ENCODE results near the gene ADGRL3.
"Not testable (repeated sequence)": the region's sequence is repeated elsewhere in the genome, so short reads cannot be mapped to it uniquely, and the experiment has no call there.

Gene ADGRL3

DNA sequence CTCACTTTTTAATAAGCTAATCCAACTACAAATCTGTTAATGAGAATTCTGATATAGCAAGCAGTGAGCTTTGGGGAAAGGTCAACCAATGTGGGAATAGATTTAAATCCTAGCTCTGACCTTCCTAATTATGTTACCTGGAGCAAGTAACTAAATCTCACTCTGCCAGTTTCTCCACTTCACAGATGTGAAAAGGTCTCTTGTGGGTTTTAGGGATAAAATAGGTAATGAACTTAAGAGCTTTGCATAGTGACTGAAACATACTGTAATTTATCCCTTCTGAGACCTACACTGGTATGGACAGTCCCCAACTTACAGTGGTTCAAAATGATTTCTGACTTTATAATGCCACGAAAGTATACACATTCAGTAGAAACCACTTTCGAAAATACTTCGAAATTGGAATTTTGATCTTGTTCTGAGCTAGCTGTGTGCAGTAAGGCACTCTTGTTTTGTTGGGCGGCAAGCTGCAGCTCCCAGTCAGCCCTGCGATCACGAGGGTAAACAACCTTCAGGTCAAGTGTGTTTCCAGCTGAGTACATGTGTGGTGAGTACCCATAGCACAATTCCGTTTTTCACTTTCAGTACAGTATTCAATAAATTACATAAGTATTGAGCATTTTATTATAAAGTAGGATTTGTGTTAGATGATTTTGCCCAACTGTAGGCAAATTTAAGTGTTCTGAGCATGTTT, 93.7 kb downstream of the ADGRL3 start:
- DNase-seq = no peak

DNA sequence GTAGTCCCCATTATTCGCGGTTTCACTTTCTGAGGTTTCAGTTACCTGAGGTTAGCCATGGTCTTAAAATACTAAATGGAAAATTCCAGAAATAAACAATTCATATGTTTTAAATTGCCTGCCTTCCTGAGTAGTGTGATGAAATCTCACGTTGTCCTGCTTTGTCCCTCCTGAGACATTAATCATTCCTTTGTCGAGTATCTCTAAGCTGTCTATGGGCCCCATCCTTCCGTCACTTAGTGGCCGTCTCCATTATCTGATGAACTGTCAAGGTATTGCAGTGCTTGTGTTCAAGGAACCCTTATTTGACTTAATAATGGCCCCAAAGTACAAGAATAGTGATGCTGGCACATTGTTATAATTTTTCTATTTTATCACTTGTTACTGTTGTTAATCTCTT, 94.8 kb downstream of the ADGRL3 start:
- DNase-seq = no peak

DNA sequence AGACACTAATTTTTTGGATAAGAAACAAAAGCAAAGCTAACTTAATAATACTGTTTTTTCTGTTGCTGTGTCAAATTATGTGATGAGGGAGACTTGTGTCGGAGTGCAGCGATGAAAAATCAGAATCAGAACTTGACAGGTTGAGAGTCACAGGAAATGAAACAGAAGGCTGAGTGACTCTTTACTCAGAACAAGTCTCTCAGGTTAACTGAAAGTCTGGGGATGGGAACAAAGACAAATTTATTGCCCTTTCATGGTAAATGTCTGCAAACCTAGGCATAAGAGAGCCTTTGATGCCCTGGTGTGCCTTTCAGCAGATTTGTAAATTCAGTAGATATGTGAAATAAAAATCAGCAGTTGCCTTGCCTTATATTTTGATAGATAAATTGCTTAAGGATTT, 96.0 kb downstream of the ADGRL3 start:
- DNase-seq = no peak

DNA sequence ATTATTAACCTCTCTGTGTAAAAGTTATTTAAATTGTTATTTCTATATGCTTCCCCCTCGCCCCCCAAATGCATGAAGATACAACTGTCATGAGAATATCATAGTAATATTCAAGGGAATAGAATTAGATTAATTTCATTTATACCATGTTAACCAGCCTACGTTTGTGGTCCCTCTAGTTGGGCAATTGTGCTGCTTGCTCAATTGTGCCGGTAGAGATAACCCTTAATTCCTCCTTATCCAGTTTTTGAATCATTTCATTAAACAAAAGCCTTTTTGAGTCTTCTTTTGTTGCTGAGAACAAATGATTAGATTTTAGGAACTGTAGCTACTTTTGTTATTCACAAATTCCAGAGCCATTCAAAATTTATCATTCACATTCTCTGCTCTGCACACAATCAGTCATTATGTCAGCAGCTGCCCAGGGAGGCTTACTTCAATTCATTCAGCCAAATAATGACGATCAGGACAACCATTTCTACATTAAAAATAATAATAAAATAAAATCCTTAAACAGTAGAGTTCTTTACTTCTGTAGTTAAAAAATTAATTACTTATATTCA, 98.1 kb downstream of the ADGRL3 start:
- DNase-seq = no peak

DNA sequence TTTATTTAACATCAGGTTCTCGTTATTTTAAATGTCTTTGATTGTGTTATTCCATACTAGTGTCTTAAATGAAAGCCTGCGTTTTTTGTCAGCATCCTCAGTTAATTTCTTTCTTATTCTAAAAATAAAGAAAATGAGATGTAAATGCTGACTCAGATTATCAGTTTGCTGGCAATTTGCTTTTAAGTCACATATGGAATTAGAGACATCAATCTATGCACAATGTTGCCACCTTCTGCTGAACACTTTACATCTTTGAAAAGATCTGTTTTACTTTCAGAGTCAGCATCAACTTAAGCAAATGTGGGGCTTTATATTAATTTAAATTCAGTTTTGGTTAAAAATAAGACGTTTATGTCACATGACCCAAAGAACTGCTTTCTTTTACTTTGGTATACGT, 99.2 kb downstream of the ADGRL3 start:
- no peak for DNase-seq

DNA sequence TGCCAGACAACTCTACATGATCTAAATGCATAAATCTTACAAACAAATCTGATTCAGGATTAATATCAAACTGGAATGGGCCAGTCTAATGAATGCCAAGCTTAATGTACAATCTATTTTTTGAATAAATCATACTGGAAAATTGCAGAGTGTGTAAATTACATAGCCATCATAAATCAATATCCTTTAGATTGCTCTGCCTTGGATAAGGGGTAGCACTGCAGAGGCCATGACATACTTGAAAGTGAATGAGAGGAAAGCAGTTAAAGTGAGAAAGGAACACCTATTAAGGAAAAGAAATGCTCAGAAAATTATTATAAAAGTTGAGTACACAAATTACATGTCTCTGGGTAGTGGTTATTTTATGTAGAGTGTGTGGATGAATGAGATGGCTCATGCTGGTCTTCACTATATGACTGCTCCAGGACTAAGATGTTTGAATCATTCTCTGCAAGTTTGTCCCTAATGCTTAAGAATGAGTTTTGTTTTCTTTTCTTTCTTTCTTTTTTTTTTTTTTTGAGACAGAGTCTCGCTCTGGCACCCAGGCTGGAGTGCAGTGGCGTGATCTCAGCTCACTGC, 100.2 kb downstream of the ADGRL3 start:
- no peak for DNase-seq

DNA sequence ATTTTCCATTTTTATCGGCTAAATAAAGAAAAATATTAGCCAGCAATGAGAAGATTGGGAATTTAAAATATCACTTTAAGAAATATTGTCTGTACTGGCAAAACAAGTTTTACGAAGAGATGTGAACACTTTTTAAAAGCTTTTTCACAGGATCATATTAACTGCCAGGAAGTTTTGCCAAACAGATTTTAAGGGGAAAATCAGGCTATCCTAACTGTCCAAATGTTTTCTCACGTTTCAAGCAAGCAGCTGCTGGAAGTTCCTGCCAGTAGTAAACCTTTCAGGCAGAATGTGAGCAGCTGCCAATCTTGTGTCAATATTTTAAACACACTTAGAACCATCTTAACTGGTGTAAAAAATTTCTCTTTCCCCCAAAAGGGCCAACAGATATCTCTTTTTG, 101.1 kb downstream of the ADGRL3 start:
- DNase-seq = no peak

DNA sequence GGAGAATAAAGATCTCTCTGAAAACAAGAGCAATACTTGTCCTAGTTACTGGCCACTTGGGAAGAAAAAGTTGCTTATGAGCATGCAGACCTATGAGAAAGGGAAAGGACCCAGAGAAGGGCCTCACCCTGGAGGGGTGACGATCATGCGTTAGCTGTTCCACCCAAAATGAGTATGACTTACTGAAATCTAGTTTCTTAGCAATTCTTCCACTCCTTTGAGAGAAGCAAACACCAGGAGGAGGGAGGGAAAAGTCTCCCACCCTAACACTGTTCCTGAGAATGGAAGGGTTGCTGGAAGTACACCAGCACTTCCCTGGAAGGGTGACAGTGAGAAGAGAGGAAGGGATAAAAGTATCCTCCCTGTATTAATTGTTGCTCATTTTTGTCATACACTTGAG, 107.9 kb downstream of the ADGRL3 start:
- no peak for DNase-seq

DNA sequence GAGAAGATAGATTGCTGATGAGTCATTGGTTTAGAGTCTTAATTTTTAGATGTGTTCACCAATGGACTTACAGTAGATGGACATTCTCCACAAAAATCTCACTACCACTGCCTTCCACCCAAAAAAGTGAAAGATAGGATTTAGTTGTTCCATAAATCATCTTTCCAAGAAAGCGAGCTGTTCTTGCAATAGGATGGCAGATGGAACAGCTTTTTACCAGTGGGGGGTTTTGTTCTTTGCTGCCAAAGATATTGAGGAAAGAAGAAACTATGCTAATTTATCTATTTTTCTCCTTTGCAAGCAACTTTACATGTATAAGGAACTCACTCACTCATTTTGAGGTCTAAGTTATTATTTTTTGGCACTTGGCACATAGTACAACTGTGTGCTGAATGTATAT, 109.5 kb downstream of the ADGRL3 start:
- no peak for DNase-seq

DNA sequence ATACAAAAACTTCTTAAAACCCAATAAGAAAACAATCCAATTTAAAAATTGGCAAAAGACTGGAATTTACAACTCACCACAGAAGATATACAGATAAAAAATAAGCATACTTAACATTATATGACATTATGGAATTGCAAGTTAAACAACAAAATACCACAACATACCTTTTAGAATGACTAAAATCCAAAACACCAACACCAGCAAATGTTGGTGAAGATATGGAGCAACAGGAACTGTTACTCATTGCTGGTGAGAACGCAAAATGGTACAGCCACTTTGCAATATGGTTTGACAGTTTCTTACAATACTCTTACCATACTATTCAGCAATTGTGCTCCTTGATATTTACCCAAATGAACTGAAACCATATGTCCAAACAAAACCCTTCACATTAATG, 112.4 kb downstream of the ADGRL3 start:
- no peak for DNase-seq

DNA sequence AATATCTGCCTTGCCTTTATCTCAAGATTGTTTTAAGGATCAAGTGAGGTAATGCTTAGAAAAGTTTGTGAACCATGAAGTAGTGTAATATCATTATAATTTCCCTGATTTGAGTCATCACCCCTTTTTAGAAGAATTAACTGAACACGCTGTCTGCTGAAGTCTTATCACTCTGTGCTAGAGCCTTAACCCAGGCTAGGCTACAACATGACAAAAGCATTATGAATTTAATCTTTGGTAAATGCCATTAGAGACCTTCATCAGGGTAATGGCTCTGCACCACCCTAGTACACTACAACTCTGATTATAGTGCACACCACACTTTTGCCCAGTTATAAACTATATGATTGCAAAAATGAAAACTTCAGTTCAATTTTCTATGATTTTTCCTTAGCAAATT, 118.3 kb downstream of the ADGRL3 start:
- DNase-seq = no peak

DNA sequence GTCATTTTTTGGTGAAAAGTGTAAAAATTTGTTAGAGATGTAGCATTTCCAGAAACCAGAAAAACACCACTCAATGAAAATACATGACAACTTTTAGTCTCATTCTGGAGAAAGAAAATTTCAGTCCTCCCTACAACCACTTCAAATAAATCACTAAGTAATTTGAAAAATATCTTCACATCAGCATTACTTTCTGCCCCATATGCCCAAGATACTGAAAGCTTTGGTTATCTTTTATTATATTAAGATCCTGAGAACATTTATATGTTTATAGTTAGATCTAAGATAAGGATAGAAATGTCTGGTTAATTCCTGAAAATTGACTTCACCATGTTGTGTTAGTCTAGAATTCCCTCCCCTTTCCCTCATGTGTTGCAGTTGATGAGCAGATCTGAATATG, 119.0 kb downstream of the ADGRL3 start:
- DNase-seq = no peak

DNA sequence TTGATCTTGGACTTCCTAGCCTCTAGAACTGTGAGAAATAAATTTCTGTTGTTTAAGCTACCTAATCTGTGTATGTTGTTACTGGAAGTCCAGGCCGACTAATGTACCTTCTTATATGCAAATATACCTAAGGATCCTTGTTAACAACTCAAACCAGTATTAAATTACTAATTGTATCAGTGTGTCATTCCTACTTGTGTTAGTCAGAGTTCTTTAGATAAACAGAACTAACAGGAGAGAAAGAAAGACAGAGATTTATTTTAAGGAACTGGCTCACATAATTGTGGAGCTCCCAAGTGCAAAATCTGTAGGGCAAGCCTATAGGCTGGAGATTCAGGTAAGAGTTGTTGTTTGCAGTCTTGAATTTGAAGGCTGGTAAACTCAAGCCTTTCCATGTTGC, 120.0 kb downstream of the ADGRL3 start:
- DNase-seq = no peak

DNA sequence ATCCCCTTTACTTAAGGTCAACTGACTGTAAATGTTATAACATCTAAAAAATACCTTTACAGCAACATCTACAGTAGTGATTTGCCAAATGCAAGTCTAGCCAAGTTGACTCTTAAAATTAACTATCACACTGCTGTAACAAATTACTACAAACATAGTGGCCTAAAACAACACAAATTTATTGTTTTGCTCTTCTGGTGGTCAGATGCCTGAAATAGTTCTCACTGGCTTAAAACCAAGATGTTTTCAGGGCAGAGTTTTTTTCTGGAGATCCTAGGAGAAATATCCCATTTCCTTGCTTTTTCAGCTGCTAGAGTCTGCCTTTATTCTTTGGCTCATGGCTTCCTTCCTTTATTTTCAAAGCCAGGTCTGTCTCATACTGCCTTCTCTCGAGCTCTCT, 120.5 kb downstream of the ADGRL3 start:
- DNase-seq = no peak

DNA sequence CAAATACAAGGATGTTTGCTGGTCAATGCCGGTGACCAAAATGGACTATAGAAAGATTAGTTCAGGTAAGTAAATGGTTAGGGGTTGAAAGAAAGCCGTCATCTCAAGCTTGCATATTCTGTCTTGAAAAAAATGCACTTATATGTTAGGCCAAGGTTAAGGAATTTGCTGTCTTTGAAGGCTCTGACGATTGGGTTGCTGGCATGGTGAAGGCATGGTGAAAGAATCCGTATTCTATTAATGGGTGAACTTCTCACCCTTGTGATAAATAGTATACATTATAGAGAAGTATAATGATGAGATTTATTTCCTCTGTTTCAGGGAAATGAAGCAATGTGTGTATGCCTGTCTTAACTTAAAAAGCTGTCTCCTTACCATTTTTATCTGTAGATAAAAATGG, 132.6 kb downstream of the ADGRL3 start:
- DNase-seq = no peak

DNA sequence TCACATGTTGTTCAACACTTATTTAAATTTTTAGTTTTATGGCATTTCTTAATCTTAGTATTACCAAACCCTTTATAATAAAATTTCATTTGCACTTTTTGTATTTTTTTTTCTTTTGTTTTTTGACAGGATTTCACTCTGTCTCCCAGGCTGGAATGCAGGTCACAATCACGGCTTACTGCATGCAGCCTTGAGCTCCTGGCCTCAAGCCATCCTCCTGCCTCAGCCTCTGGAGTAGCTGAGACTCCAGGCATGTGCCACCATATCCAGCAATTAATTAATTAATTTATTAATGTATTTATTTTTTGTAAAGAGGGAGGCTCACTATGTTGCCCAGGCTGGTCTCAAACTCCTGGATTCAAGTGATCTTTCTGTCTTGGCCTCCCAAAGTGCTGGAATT, 133.4 kb downstream of the ADGRL3 start:
- DNase-seq = no peak

DNA sequence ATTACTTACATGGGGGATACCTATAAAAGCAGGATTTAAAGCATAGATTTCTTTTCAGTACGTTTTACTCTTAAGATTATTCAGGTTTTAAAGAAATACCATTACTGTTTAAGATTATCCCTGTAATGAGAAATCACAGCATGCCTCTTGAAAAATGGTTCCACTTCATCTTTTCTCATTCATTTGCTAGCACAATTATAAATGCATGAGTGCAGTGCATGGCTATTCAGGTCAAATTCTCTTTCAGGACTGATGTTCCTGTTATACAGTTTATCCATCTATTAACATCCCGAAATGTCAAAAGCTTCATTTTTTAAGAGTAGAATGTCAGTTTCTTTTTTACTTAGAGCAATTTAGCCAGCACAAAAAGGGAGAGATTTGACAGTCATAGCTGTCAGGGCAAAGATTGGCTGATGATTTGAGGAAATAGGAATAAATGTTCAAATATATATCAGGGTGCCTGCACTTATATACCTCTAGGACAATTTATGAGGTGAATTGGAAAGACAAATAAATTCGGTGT, 135.2 kb downstream of the ADGRL3 start:
- DNase-seq = no peak

DNA sequence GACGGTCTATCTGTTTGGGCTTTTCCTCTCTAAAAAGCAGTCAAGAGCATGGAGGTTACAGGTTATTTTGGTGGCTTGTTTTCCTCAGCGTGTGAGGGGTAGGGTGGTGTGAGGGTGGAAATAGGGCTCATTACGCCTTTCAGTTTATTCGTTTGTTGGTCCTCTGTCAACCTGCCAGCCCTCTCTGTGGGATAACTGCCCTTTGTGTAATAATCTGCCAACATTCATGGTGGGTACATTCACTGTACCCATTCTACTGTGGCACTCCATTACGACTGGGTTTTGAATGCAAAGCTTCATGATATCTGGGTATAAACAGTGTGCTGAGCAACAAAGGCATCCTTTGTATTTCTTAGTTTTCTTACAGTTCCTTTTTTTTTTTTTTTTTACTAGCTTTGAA, 136.4 kb downstream of the ADGRL3 start:
- DNase-seq = no peak

DNA sequence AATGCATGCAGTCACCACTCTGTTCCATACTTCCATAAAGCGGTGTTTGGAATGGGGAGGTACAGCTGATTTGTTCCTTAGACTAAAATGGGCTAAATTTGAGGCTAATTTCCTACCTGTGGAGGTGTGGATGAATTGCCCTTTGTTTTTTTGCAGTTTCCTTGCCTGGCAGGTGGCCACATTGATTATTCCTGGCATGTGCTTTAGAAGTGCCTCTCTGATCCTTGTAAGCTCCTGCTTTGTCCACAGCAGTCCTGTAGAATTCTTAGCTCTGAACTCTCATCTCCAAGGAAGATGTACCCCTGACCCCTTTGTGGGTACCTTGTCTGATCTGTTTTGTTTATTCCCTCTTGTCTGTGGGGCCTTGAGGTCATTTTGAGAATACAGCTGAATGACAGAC, 136.8 kb downstream of the ADGRL3 start:
- no peak for DNase-seq

DNA sequence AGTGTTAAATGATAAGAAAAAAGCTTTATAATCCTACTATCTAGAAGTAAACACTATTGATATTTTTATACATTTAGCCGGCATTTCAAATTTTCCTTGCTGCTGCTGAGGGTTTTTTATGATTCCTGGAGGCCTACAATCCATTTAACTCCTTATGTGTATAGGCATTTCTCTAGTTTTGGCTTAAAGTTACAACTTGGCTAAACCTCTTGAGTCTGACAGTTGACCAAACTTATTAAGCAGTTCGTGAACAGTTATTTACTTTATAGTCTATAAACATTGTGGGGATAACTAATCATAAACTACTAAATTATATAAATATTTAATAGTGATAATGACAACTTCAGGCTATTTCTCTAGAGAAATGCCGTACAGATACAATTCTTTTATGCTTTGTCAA, 141.9 kb downstream of the ADGRL3 start:
- DNase-seq = no peak

DNA sequence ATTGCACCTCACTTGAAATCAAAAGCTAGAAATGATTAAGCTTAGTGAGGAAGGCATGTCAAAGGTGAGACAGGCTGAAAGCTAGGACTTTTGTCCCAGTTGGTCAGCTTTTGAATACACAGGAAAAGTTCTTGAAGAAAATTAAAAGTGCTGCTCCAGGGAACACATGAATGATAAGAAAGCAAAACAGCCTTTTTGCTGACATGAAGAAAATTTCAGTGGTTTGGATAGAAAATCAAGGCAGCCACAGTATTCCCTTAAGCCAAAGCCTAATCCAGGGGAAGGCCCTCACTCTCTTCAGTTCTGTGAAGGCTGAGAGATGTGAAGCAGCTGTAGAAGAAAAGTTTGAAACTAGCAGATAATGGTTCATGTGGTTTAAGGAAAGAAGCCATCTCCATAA, 150.8 kb downstream of the ADGRL3 start:
- DNase-seq = no peak

DNA sequence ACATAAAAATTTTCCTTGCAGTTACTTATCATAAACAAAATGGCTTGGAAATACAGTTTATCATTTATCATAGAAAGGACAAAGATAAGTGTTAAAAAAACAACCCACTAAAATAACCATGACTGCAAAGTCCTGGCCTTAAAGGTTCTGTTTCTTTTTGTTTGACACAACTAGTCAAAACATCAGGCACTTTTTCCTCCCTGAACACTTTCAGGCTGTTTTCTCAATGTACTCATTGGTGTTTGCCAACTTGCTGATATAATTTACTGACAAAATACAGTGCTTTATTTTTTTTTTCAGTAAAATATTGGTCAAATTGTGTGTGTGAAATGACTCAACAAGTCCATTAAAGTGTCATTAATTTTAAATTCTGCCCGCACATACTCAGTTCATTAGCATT, 156.6 kb downstream of the ADGRL3 start:
- DNase-seq = no peak

DNA sequence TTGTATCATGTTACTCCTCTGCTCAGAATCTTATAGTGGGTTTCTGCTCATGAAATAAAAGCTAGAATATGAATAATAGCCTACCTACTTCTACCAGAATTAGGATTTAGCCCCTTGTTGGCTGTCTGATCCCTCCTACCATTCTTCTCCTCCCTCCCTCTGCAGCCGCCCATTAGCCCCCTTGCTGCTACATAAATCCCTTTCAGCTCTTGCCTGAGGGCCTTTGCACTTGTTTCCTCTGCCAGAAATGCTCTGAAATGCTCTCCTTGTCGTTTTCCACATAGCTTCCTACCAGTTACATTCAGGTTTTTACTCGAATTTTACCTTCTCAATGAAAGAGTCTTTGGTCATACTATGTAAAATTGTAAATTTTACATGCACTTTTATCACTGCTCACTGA, 159.2 kb downstream of the ADGRL3 start:
- DNase-seq = no peak

DNA sequence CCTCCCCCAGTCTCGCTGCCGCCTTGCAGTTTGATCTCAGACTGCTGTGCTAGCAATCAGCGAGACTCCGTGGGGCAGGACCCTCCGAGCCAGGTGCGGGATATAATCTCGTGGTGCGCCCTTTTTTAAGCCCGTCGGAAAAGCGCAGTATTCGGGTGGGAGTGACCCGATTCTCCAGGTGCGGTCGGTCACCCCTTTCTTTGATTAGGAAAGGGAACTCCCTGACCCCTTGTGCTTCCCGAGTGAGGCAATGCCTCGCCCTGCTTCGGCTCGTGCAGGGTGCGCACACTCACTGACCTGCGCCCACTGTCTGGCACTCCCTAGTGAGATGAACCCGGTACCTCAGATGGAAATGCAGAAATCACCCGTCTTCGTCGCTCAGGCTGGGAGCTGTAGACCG, 172.7 kb downstream of the ADGRL3 start:
- not testable (repeated sequence) for DNase-seq
